GM19468 (cell line): ENCODE data around the gene RASL10B.

Experiments used
- ATAC-seq: cut with Tn5 transposase; IDR thresholded peaks from one replicate; pipeline ENCODE4 v1.9.1; 2021; ENCODE audit warnings: mild to moderate bottlenecking, moderate library complexity, moderate number of reproducible peaks; ENCODE audit not compliant: unreplicated experiment; ENCODE audit errors: extremely low read depth

Gene RASL10B

GRCh38 chr17:35761601-35762000, 30.2 kb downstream of the RASL10B start:
- ATAC-seq: no peak

- ATAC-seq: no peak
These were observed 32.3 kb downstream of the RASL10B start for GRCh38 chr17:35763767-35764122.

GRCh38 chr17:35764123-35764991, 32.9 kb downstream of the RASL10B start:
- peak; percentile 33 for ATAC-seq

GRCh38 chr17:35765086-35765710, 33.8 kb downstream of the RASL10B start:
- ATAC-seq: no peak

GRCh38 chr17:35765756-35766488, 34.5 kb downstream of the RASL10B start:
- ATAC-seq: no peak

GRCh38 chr17:35766489-35766877, 35.0 kb downstream of the RASL10B start:
- no peak for ATAC-seq

- no peak for ATAC-seq
These were observed 35.6 kb downstream of the RASL10B start for GRCh38 chr17:35766903-35767510.

GRCh38 chr17:35768797-35769196, 37.4 kb downstream of the RASL10B start:
- no peak for ATAC-seq

GRCh38 chr17:35769895-35770486, 38.6 kb downstream of the RASL10B start:
- ATAC-seq: no peak

GRCh38 chr17:35773129-35773528, 41.7 kb downstream of the RASL10B start:
- ATAC-seq: no peak

GRCh38 chr17:35773679-35774425, 42.4 kb downstream of the RASL10B start:
- ATAC-seq: no peak

GRCh38 chr17:35774499-35774898, 43.1 kb downstream of the RASL10B start:
- ATAC-seq: no peak

GRCh38 chr17:35775039-35775438, 43.6 kb downstream of the RASL10B start:
- ATAC-seq: no peak

- no peak for ATAC-seq
These were observed 44.1 kb downstream of the RASL10B start for GRCh38 chr17:35775583-35775982.

GRCh38 chr17:35778641-35779196, 47.3 kb downstream of the RASL10B start:
- ATAC-seq: no peak

- ATAC-seq: no peak
These were observed 49.5 kb downstream of the RASL10B start for GRCh38 chr17:35780950-35781349.

GRCh38 chr17:35784895-35785294, 53.5 kb downstream of the RASL10B start:
- no peak for ATAC-seq

- no peak for ATAC-seq
These were observed 55.5 kb downstream of the RASL10B start for GRCh38 chr17:35786941-35787432.
